SK-N-SH treated with all-trans-retinoic acid at 6 μM for 48 hours (cell line): ENCODE results near the gene PLEKHG4B.

Source experiments
- ATAC-seq: fragments of 200-7000 bp; cut with Tn5 transposase; 3 replicates; pipeline ENCODE4 v1.9.1; 2020; ENCODE audit warnings: mild to moderate bottlenecking, moderate library complexity
- ARNTL ChIP-seq: fragments of 450-650 bp; formaldehyde crosslinking; IDR thresholded peaks from 2 replicates; pipeline ENCODE4 v1.5.0; 2020; ENCODE audit warnings: low read depth, mild to moderate bottlenecking, moderate library complexity, borderline replicate concordance
- BACH2 ChIP-seq: fragments of 250-450 bp; sonication (Bioruptor Pico); IDR thresholded peaks from 2 replicates; pipeline ENCODE4 v1.9.0; 2021; ENCODE audit warnings: mild to moderate bottlenecking, borderline replicate concordance
- CSDC2 ChIP-seq: fragments of 250-450 bp; sonication (Bioruptor Pico); IDR thresholded peaks from 2 replicates; pipeline ENCODE4 v1.5.0; 2020; ENCODE audit warnings: mild to moderate bottlenecking, moderate library complexity
- GLIS3 ChIP-seq: fragments of 250-450 bp; sonication (Bioruptor Pico); IDR thresholded peaks from 2 replicates; pipeline ENCODE4 v1.5.0; 2020; ENCODE audit warnings: mild to moderate bottlenecking, moderate library complexity
- ISL1 ChIP-seq: fragments of 250-450 bp; sonication (Bioruptor Pico); IDR thresholded peaks from 2 replicates; pipeline ENCODE4 v2.1.2; 2022; ENCODE audit warnings: mild to moderate bottlenecking, moderate library complexity
- OSR1 ChIP-seq: fragments of 250-450 bp; sonication (Bioruptor Pico); IDR thresholded peaks from 2 replicates; pipeline ENCODE4 v1.8.0; 2022; ENCODE audit warnings: moderate library complexity, mild to moderate bottlenecking, inconsistent platforms
- PPARA ChIP-seq: fragments of 250-450 bp; sonication (Bioruptor Pico); IDR thresholded peaks from 2 replicates; pipeline ENCODE4 v1.5.0; 2020; ENCODE audit warnings: mild to moderate bottlenecking, borderline replicate concordance
- SNAI2 ChIP-seq: fragments of 250-450 bp; sonication (Bioruptor Pico); IDR thresholded peaks from 2 replicates; pipeline ENCODE4 v1.5.0; 2020; ENCODE audit warnings: mild to moderate bottlenecking, moderate library complexity
- TCF4 ChIP-seq: fragments of 250-450 bp; sonication (Bioruptor Pico); IDR thresholded peaks from 2 replicates; pipeline ENCODE4 v1.8.0; 2021; ENCODE audit warnings: mild to moderate bottlenecking, moderate library complexity, borderline replicate concordance
- TOX ChIP-seq: fragments of 250-450 bp; sonication (Bioruptor Pico); IDR thresholded peaks from 2 replicates; pipeline ENCODE4 v1.8.0; 2021; ENCODE audit warnings: mild to moderate bottlenecking, moderate library complexity, borderline replicate concordance
- ZC3H10 ChIP-seq: fragments of 250-450 bp; sonication (Bioruptor Pico); IDR thresholded peaks from 2 replicates; pipeline ENCODE4 v1.5.1; 2021; ENCODE audit warnings: mild to moderate bottlenecking, moderate library complexity
- ZFP3 ChIP-seq: fragments of 250-450 bp; sonication (Bioruptor Pico); IDR thresholded peaks from 2 replicates; pipeline ENCODE4 v1.5.0; 2020; ENCODE audit warnings: mild to moderate bottlenecking, moderate library complexity
- ZFP30 ChIP-seq: fragments of 450-650 bp; formaldehyde crosslinking; IDR thresholded peaks from 2 replicates; pipeline ENCODE4 v1.5.0; 2022; ENCODE audit warnings: mild to moderate bottlenecking, moderate library complexity
- ZNF565 ChIP-seq: fragments of 450-650 bp; formaldehyde crosslinking; conservative IDR thresholded peaks from 2 replicates; pipeline ENCODE4 v1.5.0; 2020; ENCODE audit warnings: low read depth, mild to moderate bottlenecking, moderate library complexity
- ZNF8 ChIP-seq: fragments of 450-650 bp; formaldehyde crosslinking; IDR thresholded peaks from 2 replicates; pipeline ENCODE4 v1.5.0; 2020; ENCODE audit warnings: mild to moderate bottlenecking, moderate library complexity
- TF ChIP-seq, protein P1 (sequence below): fragments of 250-450 bp; sonication (Bioruptor Pico); IDR thresholded peaks from 2 replicates; pipeline ENCODE4 v1.5.1; 2021; ENCODE audit warnings: mild to moderate bottlenecking, moderate library complexity
- TF ChIP-seq, protein P2 (sequence below): fragments of 250-450 bp; sonication (Bioruptor Pico); IDR thresholded peaks from 2 replicates; pipeline ENCODE4 v1.5.1; 2020; ENCODE audit warnings: low read depth, mild to moderate bottlenecking, moderate library complexity
- TF ChIP-seq, protein P3 (sequence below): fragments of 250-450 bp; sonication (Bioruptor Pico); IDR thresholded peaks from 2 replicates; pipeline ENCODE4 v1.5.0; 2020; ENCODE audit warnings: mild to moderate bottlenecking, moderate library complexity
- TF ChIP-seq, protein P4 (sequence below): fragments of 250-450 bp; sonication (Bioruptor Pico); IDR thresholded peaks from 2 replicates; pipeline ENCODE4 v1.8.0; 2020; ENCODE audit warnings: mild to moderate bottlenecking, moderate library complexity, borderline replicate concordance
- TF ChIP-seq, protein P5 (sequence below): fragments of 250-450 bp; sonication (Bioruptor Pico); IDR thresholded peaks from 2 replicates; pipeline ENCODE4 v1.8.0; 2021; ENCODE audit warnings: low read depth, mild to moderate bottlenecking, moderate library complexity, borderline replicate concordance

Gene PLEKHG4B

DNA sequence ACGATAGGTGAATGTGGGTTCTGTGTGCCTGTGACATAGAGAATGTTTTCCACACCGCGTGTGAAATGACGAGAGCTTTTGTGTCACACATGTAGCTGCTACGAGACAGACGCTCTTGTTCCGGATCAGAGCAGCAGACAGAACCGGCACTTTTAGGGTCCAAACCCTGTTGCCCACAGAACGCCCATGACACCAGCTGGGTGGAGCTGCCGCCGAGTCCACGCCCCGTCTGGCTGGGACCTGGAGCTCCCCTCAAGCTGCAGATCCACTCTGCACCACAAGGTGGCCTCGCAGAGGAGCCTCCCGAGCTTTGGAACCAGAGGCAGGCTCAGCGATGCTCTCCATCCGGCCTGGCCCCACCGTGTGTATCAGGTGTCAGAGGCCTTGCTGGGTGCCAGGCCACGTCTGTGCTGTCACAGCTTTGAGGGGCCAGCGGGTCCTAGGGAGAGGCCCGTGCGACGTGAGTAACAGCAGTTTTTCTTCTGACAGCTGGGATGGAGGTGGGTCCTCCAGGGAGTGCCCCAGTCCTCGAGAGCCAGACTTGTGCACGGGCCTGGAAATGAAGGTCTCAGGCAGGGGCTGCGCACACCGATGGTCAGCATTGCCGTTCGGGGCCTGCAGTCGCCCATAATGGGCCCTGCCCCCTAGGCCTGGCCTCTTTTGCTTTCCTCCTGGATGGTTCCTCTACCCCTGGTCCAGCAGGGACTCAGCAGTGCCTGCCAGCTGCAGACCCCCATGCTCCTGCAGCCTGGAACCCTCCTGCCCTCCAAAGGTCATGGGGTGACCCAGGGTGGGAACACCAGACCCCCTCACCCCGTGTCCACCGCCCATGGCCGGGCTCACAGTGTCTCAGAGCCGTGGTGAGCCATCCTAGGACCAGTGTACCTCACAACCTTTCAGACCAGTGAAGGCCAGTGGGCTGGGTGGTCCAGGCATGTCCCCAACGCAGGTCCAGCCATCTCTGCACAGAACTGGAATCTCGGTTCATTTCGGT lies 96.8 kb downstream of the PLEKHG4B start:
- ATAC-seq: peak; percentile 96
- TF ChIP-seq ZNF8: no peak
- no peak for TF ChIP-seq ZFP3 (CRISPR knock-in tag)
- TF ChIP-seq TOX: no peak
- no peak for TF ChIP-seq BACH2
- TF ChIP-seq ARNTL (CRISPR knock-in tag): no peak
- TF ChIP-seq, protein P1, sequence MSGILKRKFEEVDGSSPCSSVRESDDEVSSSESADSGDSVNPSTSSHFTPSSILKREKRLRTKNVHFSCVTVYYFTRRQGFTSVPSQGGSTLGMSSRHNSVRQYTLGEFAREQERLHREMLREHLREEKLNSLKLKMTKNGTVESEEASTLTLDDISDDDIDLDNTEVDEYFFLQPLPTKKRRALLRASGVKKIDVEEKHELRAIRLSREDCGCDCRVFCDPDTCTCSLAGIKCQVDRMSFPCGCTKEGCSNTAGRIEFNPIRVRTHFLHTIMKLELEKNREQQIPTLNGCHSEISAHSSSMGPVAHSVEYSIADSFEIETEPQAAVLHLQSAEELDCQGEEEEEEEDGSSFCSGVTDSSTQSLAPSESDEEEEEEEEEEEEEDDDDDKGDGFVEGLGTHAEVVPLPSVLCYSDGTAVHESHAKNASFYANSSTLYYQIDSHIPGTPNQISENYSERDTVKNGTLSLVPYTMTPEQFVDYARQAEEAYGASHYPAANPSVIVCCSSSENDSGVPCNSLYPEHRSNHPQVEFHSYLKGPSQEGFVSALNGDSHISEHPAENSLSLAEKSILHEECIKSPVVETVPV: no peak
- TF ChIP-seq PPARA: no peak
- TF ChIP-seq CSDC2 (CRISPR knock-in tag): no peak
- TF ChIP-seq, protein P2, sequence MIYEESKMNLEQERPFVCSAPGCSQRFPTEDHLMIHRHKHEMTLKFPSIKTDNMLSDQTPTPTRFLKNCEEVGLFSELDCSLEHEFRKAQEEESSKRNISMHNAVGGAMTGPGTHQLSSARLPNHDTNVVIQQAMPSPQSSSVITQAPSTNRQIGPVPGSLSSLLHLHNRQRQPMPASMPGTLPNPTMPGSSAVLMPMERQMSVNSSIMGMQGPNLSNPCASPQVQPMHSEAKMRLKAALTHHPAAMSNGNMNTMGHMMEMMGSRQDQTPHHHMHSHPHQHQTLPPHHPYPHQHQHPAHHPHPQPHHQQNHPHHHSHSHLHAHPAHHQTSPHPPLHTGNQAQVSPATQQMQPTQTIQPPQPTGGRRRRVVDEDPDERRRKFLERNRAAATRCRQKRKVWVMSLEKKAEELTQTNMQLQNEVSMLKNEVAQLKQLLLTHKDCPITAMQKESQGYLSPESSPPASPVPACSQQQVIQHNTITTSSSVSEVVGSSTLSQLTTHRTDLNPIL (CRISPR knock-in tag): no peak
- TF ChIP-seq, protein P3, sequence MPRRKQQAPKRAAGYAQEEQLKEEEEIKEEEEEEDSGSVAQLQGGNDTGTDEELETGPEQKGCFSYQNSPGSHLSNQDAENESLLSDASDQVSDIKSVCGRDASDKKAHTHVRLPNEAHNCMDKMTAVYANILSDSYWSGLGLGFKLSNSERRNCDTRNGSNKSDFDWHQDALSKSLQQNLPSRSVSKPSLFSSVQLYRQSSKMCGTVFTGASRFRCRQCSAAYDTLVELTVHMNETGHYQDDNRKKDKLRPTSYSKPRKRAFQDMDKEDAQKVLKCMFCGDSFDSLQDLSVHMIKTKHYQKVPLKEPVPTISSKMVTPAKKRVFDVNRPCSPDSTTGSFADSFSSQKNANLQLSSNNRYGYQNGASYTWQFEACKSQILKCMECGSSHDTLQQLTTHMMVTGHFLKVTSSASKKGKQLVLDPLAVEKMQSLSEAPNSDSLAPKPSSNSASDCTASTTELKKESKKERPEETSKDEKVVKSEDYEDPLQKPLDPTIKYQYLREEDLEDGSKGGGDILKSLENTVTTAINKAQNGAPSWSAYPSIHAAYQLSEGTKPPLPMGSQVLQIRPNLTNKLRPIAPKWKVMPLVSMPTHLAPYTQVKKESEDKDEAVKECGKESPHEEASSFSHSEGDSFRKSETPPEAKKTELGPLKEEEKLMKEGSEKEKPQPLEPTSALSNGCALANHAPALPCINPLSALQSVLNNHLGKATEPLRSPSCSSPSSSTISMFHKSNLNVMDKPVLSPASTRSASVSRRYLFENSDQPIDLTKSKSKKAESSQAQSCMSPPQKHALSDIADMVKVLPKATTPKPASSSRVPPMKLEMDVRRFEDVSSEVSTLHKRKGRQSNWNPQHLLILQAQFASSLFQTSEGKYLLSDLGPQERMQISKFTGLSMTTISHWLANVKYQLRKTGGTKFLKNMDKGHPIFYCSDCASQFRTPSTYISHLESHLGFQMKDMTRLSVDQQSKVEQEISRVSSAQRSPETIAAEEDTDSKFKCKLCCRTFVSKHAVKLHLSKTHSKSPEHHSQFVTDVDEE: no peak

DNA sequence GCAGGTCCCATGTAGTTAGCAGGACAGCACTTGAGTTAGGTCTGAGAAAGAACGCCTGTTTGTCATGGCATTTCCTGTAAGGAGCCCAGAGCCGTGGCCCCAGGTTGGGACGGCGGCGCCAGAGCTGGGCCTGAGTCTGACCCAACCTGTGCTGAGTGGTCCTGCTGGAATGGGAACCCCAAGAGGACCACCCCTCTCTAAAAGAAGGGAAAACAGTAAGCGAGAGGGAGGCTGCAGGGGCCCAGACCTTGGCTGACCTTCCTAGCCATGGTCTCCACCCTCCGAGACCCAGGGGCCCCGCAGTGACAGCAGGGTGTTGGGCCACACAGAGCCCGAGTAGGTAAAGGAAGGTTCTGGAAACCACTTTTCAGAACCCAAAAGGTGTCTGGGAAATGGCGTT lies 97.5 kb downstream of the PLEKHG4B start:
- ATAC-seq: no peak
- no peak for TF ChIP-seq TCF4
- no peak for TF ChIP-seq ZFP30 (CRISPR knock-in tag)
- no peak for TF ChIP-seq ZC3H10 (CRISPR knock-in tag)
- TF ChIP-seq ZNF565 (CRISPR knock-in tag): no peak

DNA sequence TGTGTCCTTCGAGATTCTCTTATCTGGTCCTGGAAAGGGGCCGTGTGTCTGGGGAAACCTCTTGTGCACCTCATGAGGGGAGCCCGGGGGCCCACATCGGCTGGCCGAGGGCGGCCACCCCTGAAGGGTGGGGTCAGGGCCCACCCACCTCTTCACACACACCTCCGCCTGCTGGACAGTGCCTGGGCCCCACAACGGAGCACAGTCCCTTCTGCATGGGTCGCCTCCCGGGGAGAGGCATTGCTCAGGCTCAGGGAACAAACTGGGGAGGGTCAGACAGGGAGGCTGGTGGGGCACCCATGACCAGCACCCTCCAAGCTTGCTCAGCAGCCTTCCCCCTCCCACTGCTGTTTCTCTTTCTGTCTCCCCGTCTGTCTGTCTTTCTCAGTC lies 98.0 kb downstream of the PLEKHG4B start:
- TF ChIP-seq ZNF565 (CRISPR knock-in tag) (no peak), ZFP3 (CRISPR knock-in tag) (no peak), TCF4 (no peak), ZC3H10 (CRISPR knock-in tag) (no peak), ISL1 (CRISPR knock-in tag) (no peak), SNAI2 (CRISPR knock-in tag) (no peak), OSR1 (no peak), ARNTL (CRISPR knock-in tag) (no peak), GLIS3 (CRISPR knock-in tag) (no peak), BACH2 (no peak), PPARA (no peak), ZFP30 (CRISPR knock-in tag) (no peak)
- TF ChIP-seq, protein P3: no peak
- TF ChIP-seq, protein P4, sequence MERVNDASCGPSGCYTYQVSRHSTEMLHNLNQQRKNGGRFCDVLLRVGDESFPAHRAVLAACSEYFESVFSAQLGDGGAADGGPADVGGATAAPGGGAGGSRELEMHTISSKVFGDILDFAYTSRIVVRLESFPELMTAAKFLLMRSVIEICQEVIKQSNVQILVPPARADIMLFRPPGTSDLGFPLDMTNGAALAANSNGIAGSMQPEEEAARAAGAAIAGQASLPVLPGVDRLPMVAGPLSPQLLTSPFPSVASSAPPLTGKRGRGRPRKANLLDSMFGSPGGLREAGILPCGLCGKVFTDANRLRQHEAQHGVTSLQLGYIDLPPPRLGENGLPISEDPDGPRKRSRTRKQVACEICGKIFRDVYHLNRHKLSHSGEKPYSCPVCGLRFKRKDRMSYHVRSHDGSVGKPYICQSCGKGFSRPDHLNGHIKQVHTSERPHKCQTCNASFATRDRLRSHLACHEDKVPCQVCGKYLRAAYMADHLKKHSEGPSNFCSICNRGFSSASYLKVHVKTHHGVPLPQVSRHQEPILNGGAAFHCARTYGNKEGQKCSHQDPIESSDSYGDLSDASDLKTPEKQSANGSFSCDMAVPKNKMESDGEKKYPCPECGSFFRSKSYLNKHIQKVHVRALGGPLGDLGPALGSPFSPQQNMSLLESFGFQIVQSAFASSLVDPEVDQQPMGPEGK (CRISPR knock-in tag): no peak
- TF ChIP-seq, protein P5, sequence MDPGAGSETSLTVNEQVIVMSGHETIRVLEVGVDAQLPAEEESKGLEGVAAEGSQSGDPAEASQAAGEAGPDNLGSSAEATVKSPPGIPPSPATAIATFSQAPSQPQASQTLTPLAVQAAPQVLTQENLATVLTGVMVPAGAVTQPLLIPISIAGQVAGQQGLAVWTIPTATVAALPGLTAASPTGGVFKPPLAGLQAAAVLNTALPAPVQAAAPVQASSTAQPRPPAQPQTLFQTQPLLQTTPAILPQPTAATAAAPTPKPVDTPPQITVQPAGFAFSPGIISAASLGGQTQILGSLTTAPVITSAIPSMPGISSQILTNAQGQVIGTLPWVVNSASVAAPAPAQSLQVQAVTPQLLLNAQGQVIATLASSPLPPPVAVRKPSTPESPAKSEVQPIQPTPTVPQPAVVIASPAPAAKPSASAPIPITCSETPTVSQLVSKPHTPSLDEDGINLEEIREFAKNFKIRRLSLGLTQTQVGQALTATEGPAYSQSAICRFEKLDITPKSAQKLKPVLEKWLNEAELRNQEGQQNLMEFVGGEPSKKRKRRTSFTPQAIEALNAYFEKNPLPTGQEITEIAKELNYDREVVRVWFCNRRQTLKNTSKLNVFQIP (CRISPR knock-in tag): no peak
- no peak for ATAC-seq
